ENCODE data around the gene CLCN7.

Gene CLCN7

DNA sequence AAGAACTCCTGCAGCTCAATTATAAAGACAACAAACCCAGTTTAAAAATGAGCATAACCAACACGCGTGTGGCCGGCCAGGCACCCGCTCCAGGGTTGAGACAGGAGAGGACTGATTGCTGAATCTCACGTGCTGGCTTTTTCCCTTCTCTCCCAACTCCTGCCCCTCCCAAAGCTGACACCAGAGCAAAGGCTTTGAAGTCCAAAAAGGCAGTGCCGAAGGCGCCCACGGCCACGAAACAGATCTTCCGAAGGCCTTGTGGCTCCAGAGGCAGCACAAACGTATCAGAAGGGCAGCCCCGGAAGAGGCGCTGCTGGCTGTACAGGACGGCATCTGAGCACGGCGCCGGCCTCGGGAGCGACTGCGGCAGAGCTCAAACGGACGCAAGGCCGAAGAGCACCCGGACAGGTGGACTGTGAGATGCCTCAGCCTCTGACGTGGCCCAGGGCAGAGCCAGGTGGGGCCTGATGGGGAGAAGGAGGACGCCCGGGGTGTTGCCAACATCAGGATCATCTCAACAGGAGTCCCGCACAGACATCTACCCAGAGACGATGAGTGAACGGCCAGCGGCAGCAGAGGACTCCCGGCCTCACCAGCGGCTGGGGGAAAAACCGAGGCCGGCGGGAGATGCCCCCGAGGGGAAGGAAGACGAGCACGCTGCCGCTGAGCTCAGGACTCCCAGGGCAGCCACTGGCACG lies 10.5 kb downstream of the CLCN7 start:
- DNase-seq (ENCODE audit: low spot score), result no peak

DNA sequence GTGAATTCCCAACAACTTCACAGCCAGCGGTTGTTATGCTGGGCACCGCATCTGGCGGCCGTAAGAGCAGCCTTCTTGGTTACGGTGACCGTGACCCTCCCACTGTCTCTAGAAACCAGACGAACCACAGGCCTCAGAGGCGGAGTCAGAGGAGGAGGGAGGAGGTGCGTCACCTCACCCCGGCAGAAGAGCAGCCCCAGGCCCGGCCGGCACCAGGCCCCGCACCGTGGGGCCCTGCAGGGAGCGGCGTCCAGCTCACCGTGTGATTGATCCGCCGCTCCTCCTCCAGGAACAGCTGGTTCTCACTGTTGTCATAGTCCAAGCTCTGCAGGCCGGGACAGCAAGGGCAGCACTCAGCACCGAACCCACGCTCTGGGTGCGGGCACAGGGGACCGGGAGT lies 13.7 kb downstream of the CLCN7 start:
- no peak for DNase-seq (ENCODE audit: low spot score)

DNA sequence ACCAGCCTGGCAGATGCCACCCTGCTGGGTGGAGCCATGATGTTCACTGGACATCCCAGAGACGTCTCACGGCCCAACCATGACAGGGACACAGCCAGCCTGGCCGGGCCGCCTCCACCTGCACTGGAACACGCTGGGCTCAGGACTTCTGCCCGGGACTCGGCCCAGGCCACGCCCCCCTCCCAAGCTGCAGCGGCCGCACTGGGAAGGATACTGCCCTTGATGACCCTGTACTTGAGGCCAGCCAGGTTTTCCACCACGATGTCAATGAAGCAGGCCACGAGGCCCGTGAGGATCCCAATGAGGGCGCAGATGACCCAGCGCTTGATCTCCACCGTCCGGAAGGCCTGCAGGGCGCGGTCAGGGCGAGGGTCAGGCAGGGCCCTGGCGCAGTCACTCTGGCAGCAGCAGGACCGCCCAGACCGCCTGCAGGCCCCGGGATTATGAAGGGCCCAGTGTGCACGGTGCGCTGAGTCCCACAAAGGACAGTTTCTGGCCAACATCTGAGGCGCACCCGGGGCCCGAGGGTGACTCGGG lies 14.2 kb downstream of the CLCN7 start:
- DNase-seq (ENCODE audit: low spot score), result no peak

DNA sequence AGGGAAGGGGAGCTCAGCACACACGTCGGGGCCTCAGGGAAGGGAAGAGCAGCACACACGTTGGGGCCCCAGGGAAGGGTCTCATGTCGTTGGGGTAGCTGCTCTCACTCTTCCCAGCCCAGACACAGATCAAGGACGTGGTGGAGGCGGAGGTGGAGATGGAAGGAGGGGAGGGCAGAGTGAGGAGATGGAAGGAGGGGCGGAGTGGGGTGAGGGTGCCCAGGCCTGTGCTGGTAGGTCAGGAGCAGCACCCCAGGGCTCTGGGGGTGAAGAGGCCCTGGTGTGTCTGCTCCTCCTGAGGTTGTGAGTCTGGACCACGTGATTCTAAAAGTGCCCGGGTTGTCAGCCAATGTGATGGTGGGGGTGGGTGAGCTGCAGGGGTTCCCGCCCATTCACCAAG lies 14.9 kb downstream of the CLCN7 start:
- DNase-seq (ENCODE audit: low spot score), result no peak

DNA sequence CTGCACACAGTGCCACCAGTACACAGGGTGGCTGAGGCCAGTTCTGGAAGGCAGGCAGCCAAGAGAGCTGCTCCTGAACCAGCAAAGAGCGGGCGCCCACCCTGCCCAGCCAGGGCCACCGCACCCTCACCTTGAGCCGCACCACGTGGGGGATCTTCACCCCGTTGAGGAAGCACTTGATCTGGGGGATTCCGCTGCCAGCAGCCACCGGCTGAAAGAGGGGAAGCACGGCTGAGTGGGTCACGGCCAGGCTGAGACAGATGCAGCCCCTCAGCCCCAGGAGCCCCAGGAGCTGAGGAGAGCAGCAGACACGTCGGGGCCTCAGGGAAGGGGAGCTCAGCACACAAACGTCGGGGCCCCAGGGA lies 15.9 kb downstream of the CLCN7 start:
- DNase-seq (ENCODE audit: low spot score), result no peak

DNA sequence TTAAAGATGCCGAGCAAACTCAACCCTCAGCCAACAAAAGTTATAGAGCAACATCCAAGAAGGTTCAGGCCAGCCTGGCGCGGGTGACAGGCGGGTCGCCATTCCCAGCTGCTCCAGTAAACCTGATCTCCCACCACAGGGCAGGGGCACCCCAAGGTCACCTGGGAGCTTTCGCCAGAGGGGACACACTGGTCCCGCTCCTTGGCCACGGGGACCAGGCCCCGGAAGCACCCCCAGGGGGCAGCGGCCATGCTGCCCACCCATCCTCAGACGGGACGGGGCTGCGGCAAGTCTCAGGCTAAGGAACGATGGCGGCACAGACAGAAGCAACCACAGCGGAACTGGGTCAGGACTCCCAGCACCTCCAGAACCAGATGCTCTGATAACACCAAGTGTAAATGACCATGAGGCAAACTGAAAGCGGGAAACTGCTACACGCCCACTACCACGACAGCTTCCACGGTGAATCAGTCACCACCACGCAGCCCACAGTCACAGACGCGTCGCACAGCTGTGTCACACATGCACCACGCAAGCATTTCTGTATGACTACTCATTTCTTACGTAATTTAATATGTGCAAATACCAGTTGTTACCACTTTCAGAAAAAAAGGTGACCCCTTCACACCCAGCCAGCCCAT lies 16.4 kb downstream of the CLCN7 start:
- DNase-seq (ENCODE audit: low spot score), result no peak

DNA sequence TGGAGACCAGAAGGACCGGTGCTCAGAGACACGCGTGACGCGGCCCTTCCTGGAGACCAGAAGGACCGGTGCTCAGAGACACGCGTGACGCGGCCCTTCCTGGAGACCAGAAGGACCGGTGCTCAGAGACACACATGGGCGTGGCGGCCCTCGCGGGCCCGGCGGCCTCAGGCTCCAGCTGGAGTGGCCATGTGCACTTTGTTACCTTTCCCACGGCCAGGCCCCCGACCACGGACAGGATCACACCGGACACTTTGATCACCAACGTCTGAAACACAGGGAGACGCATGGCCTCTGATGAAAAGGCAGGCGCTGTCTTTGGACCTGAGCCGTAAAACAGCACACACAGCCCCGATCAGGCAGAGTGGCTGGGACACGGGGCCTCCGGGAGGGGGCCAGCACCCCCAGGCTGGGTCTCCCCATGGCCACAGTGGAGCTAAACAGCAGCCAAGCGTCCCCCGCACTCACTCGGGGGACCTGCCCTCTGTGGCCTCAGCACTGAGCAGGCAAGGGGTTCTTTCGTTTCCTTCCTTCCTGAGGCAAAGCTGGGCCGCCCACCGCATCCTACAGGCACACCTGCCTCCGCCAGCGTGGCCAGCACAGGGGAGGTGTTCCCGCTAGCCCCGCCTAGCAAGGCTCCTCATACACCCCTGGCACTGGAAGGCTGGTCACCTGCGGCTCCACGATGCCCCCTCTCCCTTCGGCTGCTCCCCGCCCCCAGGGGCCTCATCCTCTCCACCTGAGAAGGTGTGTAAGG lies 17.2 kb downstream of the CLCN7 start:
- DNase-seq (ENCODE audit: low spot score), result no peak

DNA sequence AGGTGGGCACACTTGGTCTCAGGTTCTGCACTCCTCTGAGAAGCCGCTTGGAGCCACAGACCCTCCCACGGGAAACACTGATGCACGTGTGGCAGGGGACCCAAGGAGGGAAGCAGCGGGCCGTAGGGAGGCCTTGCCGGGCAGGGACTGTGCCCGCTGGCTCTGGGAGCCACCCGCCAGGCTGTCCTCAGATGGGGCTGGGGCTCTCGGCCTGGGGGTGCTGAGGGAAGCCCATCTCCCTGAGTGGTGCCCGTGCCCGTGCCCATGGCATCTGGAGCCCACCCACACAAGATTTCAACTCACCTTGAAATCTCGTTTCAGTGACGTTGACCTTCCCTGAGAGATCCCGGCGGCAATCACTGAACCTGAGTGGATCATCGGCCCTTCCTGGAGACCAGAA lies 17.9 kb downstream of the CLCN7 start:
- DNase-seq (ENCODE audit: low spot score), result no peak

DNA sequence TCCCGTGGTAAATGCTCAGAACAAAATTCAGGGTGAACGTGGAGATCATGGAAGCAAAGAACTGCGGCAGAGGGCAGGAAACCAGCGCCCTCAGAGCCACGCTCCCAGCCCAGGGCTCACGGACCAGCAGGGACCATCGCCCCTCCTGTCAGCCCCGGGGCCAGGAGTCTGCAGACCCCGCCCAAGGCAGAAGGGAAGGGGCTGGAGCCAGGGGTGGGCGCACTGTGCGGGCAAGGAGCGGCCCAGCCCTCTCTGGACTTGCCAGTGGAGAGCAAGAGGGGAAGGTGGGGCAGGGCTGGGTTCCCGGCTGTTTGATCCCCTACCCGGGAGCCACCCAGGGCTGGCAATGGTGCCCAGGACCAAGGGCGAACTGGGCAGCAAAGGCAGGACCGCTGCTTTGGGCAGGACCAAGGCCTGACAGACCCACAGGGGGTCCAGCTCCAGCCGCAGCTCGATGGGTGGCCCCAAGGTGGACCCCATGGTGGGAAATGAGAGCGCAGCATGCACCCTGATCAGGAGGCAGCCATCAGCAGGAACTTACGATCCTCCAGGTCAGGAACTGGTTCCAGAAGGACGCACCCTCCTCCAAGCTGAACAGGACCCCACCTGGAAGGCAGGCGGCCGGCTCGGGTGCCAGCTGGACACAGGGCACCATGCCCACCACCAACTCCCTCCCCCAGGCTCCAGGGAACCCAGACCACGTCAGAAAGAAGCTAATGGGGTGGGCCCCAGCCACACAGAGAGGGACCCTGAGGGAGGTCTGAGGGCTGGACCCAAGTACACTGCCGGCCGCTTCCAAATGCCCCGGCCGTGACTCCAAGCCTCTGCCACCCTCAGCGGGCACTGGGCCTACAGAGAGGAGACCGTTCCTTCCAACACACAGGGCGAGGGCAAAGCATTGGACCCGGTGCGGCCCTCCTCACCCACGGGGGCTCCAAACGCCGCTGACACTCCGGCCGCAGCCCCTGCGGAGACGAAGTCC lies 19.3 kb downstream of the CLCN7 start:
- no peak for DNase-seq (ENCODE audit: low spot score)

DNA sequence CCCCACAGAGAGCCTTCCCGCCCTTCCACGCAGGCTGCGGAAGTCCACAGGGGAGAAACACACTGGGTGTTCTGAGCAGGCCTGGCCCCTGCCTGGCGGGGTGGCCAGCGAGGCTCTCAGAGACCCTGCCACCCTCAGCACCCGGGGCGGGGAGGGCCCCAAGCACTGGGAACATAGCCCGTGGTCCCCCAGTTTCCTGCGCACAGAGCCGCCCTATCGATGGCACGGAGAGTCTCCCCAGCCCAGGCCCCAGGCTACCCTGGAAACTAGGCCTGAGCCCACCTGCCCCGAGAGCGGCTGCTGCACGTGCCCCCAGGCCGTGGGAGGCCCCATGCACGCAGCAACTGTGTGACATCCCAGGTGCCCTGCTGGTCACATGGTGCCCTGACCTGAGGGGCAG lies 20.3 kb downstream of the CLCN7 start:
- no peak for DNase-seq (ENCODE audit: low spot score)

DNA sequence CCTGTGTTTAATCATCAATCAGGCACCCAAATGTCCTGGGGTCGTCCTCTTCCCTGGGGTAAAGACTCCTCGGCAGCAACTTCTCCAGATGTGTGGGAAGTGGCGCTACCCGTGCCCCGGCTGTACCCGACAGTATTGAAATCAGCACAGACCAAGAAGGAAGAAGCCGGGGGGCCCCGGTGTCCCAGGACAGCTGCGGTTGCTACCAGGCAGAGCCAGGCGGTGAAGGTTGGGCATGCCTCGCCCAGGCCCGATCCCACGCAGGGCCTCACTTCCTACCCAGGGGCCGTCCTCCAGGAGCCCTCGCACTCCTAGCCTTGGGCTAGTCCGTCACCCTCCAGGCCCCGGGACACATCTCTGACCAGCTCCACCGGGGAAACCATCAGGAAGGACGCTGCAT lies 21.5 kb downstream of the CLCN7 start:
- DNase-seq (ENCODE audit: low spot score), result no peak

DNA sequence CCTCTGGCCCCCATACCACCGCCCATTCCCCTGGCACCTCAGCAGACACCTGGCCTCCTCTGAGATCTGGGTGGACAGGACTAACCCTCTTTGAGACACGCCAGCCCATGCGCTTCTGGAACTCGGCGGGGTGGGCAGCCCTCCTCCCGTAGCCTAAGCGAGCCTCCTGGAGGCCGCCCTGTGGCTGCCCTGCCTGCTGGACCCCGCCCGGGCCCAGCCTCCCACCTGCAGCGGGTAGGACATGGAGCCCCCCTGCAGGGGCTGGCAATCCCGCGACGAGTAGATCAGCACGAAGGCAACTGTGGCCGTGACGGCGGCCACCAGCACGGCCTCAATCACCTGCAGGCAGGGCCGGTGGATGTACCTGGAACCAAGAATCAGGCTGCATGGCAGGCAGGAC lies 22.3 kb downstream of the CLCN7 start:
- DNase-seq (ENCODE audit: low spot score), result no peak

DNA sequence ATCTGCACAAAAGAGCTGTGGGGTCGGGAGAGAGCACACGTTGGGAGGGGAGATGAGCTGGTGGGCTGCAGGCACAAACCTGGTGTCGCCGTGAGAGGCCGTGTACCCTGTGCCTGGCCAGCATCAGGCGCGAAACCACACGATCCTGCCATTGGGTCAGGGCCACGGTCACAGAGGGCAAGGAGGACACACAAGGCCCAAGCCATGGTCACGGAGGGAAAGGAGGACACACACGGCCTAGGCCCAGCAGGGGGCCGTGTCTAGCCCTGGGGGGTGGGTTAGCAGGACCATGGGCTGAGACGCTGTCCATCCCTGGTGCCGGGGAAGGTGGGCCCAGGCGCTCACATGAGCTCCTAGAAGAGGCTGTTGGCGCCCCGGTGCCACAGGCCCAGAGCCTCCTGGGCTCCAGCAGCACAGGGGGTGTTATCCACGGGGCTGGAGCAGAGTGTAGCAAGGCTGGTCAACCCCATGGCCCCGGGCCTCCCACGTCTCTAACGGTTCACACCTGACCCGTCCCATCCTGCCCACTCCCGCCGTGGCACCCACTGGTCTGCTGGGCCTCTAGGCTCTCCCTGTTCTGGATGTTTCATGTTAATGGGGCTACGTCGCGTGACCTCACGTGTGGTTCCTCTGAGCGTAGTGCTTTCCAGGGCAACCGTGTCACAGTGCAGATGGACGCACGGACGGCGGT lies 23.0 kb downstream of the CLCN7 start:
- DNase-seq (ENCODE audit: low spot score), result no peak

DNA sequence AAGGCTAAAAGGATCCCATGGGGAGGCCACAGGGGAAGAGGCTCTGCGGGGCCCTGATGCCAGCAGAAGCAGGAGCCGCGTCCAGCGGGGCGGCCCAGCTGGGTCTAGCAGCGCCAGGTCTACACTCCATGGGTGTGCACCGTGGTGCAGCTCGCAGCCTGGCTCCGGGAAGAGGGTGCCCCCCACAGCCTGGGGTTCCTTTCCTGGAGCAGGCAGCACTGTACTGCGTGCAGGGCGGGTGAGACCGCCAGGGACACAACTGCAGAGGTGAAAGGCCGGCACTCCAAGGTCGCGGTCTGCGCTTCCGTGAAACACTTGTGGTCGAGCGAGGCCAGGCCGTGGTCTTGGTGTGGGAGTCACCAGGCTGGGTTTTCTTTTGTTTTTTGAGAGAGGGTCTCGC lies 24.0 kb downstream of the CLCN7 start:
- DNase-seq (ENCODE audit: low spot score), result no peak

DNA sequence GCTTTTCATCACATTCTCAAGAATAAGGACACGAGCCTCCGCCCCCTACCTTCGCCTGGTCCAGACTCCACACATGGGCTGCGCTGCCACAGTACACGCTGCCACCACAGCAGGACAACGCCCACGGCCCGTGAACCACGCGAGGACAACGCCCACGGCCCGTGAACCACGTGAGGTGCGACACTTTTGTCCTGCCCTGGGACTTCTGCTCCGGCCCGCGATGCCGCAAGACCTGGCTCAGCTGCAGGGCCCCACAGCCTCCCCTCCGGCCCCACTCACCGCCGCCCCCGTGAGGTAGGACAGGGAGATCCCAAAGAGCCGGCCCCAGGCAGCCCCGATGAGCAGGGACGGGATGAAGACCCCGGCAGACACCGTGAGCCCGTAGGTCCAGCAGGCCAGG lies 24.6 kb downstream of the CLCN7 start:
- DNase-seq (ENCODE audit: low spot score), result peak; percentile 75

DNA sequence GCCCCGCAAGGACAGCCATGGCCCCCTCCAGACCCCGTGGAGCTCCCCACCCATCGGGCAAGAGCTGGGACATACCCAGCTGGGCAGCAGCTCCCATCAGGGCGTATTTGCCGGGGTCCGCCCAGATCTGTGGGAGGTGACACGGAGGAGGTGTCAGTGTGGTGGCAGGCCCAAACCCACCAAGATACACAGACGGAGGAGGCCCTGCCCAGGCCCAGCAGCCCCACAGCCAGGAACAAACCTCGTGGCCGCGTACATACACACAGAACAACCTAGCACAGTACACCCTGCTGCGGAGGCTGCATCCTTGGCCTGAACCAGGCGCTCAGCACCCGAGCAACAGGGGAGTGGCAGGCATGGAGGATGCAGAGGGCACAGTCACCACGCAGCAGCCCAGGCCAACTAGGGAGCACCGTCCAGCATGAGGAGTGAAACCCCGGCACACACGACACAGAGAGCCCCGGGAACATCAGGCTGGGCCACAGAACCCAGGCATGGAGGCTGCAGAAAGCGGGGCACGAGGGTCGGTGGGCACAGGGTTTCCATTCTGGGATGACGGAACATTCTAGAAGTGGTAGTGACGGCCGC lies 25.5 kb downstream of the CLCN7 start:
- DNase-seq (ENCODE audit: low spot score), result no peak

DNA sequence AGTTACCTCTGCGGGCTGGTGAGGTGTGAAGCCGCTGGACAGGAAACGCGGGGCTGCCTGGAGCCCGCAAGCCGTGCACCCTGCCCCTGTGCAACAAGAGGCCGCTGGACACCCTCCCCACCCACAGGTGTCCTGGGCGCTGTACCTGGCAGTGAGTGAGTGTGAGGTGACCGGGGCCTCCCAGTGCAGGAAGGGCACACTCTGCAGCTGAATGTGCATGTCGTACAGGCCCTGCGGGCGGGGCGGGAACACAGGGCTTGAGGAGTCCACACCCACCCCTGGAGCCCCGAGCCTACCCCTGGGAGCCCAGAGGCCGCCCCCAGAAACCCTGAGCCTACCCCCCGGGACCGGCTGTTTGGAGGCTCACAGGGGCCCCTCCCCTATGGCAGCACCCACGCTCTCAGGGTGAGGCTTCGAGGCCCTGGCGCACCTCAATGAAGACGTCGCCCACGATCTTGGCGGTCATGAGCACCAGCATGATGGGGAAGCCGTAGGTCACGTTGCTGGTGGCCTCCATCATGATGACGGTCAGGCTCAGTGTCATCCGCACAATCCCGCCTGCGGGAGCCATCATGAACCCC lies 26.2 kb downstream of the CLCN7 start:
- no peak for DNase-seq (ENCODE audit: low spot score)

DNA sequence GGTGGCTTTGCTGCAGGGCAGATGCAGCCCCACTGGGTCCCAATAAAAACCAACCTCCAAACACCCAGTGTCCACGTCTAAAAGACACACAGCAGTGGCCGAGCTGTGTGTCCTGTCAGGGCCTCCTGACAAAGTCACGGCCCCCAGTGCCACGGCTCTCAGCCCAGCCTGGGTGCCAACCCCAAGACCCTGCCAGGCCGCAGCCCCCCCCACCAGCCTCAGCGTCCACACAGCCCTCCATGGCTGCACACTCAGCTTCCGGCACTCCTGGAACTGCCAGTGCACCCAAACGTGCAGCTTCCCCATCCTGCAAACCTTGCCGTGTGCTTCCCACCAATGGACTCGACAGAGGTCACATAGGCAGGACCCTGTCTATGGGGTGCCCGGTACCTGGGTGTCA lies 26.9 kb downstream of the CLCN7 start:
- DNase-seq (ENCODE audit: low spot score), result no peak

DNA sequence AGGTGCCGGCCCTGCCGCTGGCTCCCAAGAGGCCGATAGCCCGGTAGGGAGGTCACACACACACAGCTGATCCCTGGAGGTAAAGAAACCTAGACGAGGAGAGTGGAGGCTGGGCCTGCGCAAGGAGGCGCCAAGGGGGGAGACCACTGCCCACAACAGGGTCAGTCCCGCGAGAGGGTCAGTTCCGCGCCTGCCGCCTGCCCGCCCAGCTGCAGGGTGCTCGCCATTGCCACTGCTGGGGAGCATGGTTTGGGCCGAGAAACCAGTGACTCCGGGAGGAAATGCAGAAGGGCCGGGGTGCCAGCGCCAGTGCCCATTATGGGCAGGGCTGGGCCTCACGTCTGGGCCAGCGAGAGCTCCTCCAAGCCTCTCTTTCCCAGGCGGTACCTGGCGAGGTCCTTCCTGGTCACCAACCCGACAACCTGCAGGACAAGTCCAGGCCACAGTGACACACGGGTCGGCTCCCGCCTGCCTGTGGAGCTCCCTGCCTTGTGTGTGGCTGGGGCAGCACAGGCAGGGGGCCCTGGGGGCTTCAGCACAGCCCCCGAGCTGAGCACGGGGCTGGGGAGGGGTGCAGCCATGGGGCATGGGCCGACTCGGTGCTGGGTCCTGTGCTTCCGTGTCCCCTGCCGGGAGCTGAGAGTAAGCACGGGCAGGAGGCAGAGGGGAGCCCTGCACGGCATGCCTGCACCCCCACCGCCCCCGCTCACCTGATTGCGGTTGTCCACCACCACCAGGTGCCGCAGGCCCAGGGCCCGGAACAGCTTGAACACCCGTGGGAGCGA lies 28.3 kb downstream of the CLCN7 start:
- DNase-seq (ENCODE audit: low spot score), result no peak
